Endothelial cell (in vitro differentiated cells): ENCODE results near the gene GRAMD1A. TPM values are rescaled to one million over a fixed set of nuclear protein-coding genes. Genes with fewer than 3 reads are reported as not detected.
A peak's percentile ranks its signal among the peaks of the same experiment; 100 is the strongest.

Experiments used
- DNase-seq: peaks from one replicate; pipeline ENCODE4 v3.0.0; 2021; ENCODE audit warnings: low spot score
- H3K27ac Mint-ChIP-seq: one replicate; pipeline ENCODE4 v1.8.0; 2021; ENCODE audit warnings: mixed read lengths, inconsistent platforms; ENCODE audit not compliant: unreplicated experiment
- H3K27me3 Mint-ChIP-seq: one replicate; pipeline ENCODE4 v1.8.0; 2021; ENCODE audit warnings: mild to moderate bottlenecking, moderate library complexity, mixed read lengths, inconsistent platforms; ENCODE audit not compliant: unreplicated experiment
- H3K36me3 Mint-ChIP-seq: one replicate; pipeline ENCODE4 v1.8.0; 2021; ENCODE audit warnings: mild to moderate bottlenecking, low read depth, mixed read lengths, inconsistent platforms; ENCODE audit not compliant: unreplicated experiment
- H3K4me1 Mint-ChIP-seq: one replicate; pipeline ENCODE4 v1.8.0; 2021; ENCODE audit warnings: mild to moderate bottlenecking, mixed read lengths, inconsistent platforms; ENCODE audit not compliant: unreplicated experiment
- H3K4me3 Mint-ChIP-seq: one replicate; pipeline ENCODE4 v1.8.0; 2021; ENCODE audit warnings: mild to moderate bottlenecking, mixed read lengths, inconsistent platforms; ENCODE audit not compliant: unreplicated experiment
- H3K9me3 Mint-ChIP-seq: one replicate; pipeline ENCODE4 v1.8.0; 2021; ENCODE audit warnings: mixed read lengths, inconsistent platforms; ENCODE audit not compliant: unreplicated experiment
- total RNA-seq: library from RNA; stranded (reverse); fragmentation: NEBNext Ultra II Directional; extraction: Animal tissue kit (Norgen Biotek cat#: 25700); gene quantifications from one replicate; pipeline ENCODE4 v1.2.1, GENCODE V29; 2021; ENCODE audit not compliant: unreplicated experiment
- TF ChIP-seq, protein P1 (sequence below): fragments of 200-600 bp; sonication (generic); IDR thresholded peaks from one replicate; pipeline ENCODE4 v1.5.0; 2021; ENCODE audit warnings: antibody characterized with exemption; ENCODE audit not compliant: unreplicated experiment

Gene GRAMD1A
- total RNA-seq, 1 donor from 2014 or later, result 156 TPM

- no peak for DNase-seq
- TF ChIP-seq, protein P1, sequence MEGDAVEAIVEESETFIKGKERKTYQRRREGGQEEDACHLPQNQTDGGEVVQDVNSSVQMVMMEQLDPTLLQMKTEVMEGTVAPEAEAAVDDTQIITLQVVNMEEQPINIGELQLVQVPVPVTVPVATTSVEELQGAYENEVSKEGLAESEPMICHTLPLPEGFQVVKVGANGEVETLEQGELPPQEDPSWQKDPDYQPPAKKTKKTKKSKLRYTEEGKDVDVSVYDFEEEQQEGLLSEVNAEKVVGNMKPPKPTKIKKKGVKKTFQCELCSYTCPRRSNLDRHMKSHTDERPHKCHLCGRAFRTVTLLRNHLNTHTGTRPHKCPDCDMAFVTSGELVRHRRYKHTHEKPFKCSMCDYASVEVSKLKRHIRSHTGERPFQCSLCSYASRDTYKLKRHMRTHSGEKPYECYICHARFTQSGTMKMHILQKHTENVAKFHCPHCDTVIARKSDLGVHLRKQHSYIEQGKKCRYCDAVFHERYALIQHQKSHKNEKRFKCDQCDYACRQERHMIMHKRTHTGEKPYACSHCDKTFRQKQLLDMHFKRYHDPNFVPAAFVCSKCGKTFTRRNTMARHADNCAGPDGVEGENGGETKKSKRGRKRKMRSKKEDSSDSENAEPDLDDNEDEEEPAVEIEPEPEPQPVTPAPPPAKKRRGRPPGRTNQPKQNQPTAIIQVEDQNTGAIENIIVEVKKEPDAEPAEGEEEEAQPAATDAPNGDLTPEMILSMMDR, result no peak
- Mint-ChIP-seq H3K4me3 (no peak overlapping the region), H3K27ac (no peak overlapping the region), H3K4me1 (peaks cover 59% of the 10 kb centered on the region), H3K36me3 (peaks cover 16% of the 10 kb centered on the region), H3K9me3 (no peaks in the 10 kb centered on the region), H3K27me3 (peaks cover 28% of the 10 kb centered on the region)
Measured at GRCh38 chr19:35000338-35000646, 169 bp downstream of the GRAMD1A start.

DNA sequence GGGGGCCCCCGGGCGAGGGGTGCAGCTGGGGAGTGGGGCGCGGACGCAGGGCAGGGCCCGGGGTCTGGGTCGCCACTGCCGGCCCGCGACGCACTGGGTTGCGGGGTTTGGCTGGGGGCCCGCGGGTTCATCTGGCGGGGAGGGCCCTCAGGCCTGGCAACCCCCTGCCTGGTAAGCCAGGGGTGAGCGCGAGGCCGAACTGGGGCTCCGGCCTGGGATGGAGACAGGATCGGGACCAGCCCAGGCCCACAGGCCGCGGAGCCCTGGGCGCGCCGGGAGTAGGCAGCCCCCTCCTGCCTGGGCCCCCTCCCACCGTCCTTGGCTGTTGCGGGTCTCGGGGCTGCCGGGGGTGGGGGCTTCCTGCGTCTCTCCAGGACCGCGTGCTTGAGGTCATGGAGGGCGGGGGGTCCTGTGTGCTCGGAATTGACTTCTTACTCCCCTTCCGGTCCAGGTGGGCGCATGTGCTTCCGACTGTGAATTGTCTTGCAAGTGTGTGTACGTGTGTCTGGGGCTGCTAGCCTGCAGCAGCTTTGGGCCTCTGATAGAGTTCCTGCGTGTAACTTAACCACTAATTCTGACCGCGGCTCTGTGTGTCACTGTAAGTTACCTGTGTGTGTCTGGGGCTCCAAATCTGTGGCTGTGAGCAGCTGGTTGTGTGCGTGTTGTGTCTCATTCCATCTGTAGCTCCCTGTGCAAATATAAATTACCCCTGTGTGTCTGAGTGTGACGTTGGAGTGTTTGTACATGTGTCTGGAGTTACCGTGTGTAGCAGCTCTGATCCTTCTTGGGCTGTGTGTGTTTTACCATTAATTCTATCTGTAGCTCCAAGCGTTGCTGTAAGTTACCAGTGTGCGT, 751 bp downstream of the GRAMD1A start:
- H3K27me3 Mint-ChIP-seq, result peaks cover 28% of the 10 kb centered on the region
- peaks cover 19% of the 10 kb centered on the region for H3K36me3 Mint-ChIP-seq
- peaks cover 59% of the 10 kb centered on the region for H3K4me1 Mint-ChIP-seq
- H3K27ac Mint-ChIP-seq, result peak overlapping the region; percentile 94
- peak overlapping the region; percentile 99 for H3K4me3 Mint-ChIP-seq
- TF ChIP-seq, protein P1, result no peak
- peak; percentile 30 for DNase-seq
- no peaks in the 10 kb centered on the region for H3K9me3 Mint-ChIP-seq

DNA sequence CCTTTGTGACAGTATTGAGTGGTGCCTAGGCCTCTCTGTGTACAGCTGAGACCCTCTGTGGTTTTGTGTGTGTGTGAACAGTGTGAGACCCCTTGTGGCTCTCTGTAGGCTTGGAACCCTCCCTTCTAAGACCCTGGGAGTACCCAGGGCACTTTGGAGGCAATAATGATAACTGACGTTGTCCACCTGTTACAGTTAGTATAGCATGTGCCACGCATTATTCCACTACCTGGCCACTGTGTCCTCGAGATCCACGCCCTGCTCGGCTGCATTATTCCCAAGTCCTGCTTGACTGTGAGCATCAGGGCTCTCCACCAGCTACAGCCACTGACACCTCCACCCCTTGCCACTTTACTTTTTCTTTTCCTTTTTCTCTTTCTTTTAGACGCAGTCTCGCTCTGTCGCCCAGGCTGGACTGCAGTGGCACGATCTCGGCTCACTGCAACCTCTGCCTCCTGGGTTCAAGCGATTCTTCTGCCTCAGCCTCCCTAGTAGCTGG, 2.0 kb downstream of the GRAMD1A start:
- H3K9me3 Mint-ChIP-seq, result no peaks in the 10 kb centered on the region
- H3K4me1 Mint-ChIP-seq, result peaks cover 56% of the 10 kb centered on the region
- TF ChIP-seq, protein P1, result no peak

GRCh38 chr19:35004517-35005255, 4.6 kb downstream of the GRAMD1A start:
- Mint-ChIP-seq H3K27me3 (peaks cover 20% of the 10 kb centered on the region), H3K9me3 (no peaks in the 10 kb centered on the region)

More for the DNA sequence above, 2.0 kb downstream of the GRAMD1A start:
- peaks cover 28% of the 10 kb centered on the region for H3K27me3 Mint-ChIP-seq
- peak overlapping the region; percentile 99 for H3K4me3 Mint-ChIP-seq
- H3K36me3 Mint-ChIP-seq, result peaks cover 27% of the 10 kb centered on the region
- DNase-seq, result no peak
- peak overlapping the region; percentile 93 for H3K27ac Mint-ChIP-seq

More at GRCh38 chr19:35004517-35005255, 4.6 kb downstream of the GRAMD1A start:
- Mint-ChIP-seq H3K36me3 (peaks cover 27% of the 10 kb centered on the region), H3K27ac (no peak overlapping the region), H3K4me3 (no peak overlapping the region), H3K4me1 (peaks cover 35% of the 10 kb centered on the region)
- DNase-seq, result no peak
- TF ChIP-seq, protein P1, result no peak
